H9 (cell line): ENCODE measurements around the gene FHOD1. TPM values are rescaled to one million over a fixed set of nuclear protein-coding genes. Genes with fewer than 3 reads are reported as not detected.

ENCODE experiments used
- DNase-seq: peaks from one replicate; pipeline ENCODE4 v3.0.0-alpha.2; 2017
- H2AFZ ChIP-seq: one replicate; pipeline ENCODE4 v1.6.1; 2013; ENCODE audit warnings: mild to moderate bottlenecking, low read length, control low read depth, moderate library complexity
- H2AK5ac ChIP-seq: 2 replicates; pipeline ENCODE4 v1.6.1; 2013; ENCODE audit warnings: low read length, control low read depth, mixed read lengths; ENCODE audit not compliant: insufficient read length
- H2BK120ac ChIP-seq: one replicate; pipeline ENCODE4 v1.6.1; 2013; ENCODE audit warnings: low read depth, mild to moderate bottlenecking, low read length, control low read depth, inconsistent platforms; ENCODE audit not compliant: poor library complexity, severe bottlenecking
- H2BK12ac ChIP-seq: 2 replicates; pipeline ENCODE4 v1.6.1; 2013; ENCODE audit warnings: low read length, control low read depth, mixed read lengths, low read depth; ENCODE audit not compliant: insufficient read length
- H2BK15ac ChIP-seq: 2 replicates; pipeline ENCODE4 v1.6.1; 2013; ENCODE audit warnings: low read depth, low read length, control low read depth
- H2BK20ac ChIP-seq: one replicate; pipeline ENCODE4 v1.6.1; 2013; ENCODE audit warnings: low read depth, mild to moderate bottlenecking, low read length, control low read depth, inconsistent platforms; ENCODE audit not compliant: poor library complexity, severe bottlenecking
- H2BK5ac ChIP-seq: 2 replicates; pipeline ENCODE4 v1.6.1; 2013; ENCODE audit warnings: low read length, control low read depth, mixed read lengths; ENCODE audit not compliant: insufficient read length
- H3K14ac ChIP-seq: 2 replicates; pipeline ENCODE4 v1.6.1; 2013; ENCODE audit warnings: low read length, control low read depth; ENCODE audit not compliant: insufficient read depth
- H3K18ac ChIP-seq: 2 replicates; pipeline ENCODE4 v1.6.1; 2013; ENCODE audit warnings: low read depth, mild to moderate bottlenecking, mixed read lengths, low read length, control low read depth; ENCODE audit not compliant: insufficient read length
- H3K23ac ChIP-seq: 2 replicates; pipeline ENCODE4 v1.6.1; 2013; ENCODE audit warnings: low read length, control low read depth, mixed read lengths, low read depth; ENCODE audit not compliant: insufficient read length
- H3K23me2 ChIP-seq: 2 replicates; pipeline ENCODE4 v1.6.1; 2013; ENCODE audit warnings: low read depth, mild to moderate bottlenecking, mixed read lengths, low read length, control low read depth; ENCODE audit not compliant: insufficient read length, poor library complexity, severe bottlenecking
- H3K27ac ChIP-seq: 2 replicates; pipeline ENCODE4 v1.5.1; 2013; ENCODE audit warnings: low read length, control low read depth, mixed read lengths, low read depth; ENCODE audit not compliant: insufficient read length
- H3K27me3 ChIP-seq: 2 replicates; pipeline ENCODE4 v1.6.1; 2013; ENCODE audit warnings: low read length, control low read depth, inconsistent platforms; ENCODE audit not compliant: insufficient read depth
- H3K4ac ChIP-seq: 2 replicates; pipeline ENCODE4 v1.6.1; 2013; ENCODE audit warnings: low read depth, mild to moderate bottlenecking, control low read depth, inconsistent platforms, low read length, moderate library complexity
- H3K4me1 ChIP-seq: 2 replicates; pipeline ENCODE4 v1.6.1; 2013; ENCODE audit warnings: low read length, control low read depth, inconsistent platforms; ENCODE audit not compliant: insufficient read depth
- H3K4me2 ChIP-seq: 2 replicates; pipeline ENCODE4 v1.6.1; 2013; ENCODE audit warnings: low read length, control low read depth, mixed read lengths; ENCODE audit not compliant: insufficient read length, insufficient read depth
- H3K56ac ChIP-seq: 2 replicates; pipeline ENCODE4 v1.6.1; 2013; ENCODE audit warnings: low read depth, mild to moderate bottlenecking, mixed read lengths, low read length, control low read depth; ENCODE audit not compliant: insufficient read length
- H3K79me1 ChIP-seq: 2 replicates; pipeline ENCODE4 v1.6.1; 2013; ENCODE audit warnings: low read depth, mild to moderate bottlenecking, moderate library complexity, low read length, control low read depth, inconsistent platforms; ENCODE audit not compliant: insufficient read depth, poor library complexity, severe bottlenecking
- H3K79me2 ChIP-seq: 2 replicates; pipeline ENCODE4 v1.6.1; 2013; ENCODE audit warnings: low read length, control low read depth, inconsistent platforms; ENCODE audit not compliant: insufficient read depth
- H3K9ac ChIP-seq: 2 replicates; pipeline ENCODE4 v1.6.1; 2013; ENCODE audit warnings: low read length, control low read depth, mixed read lengths; ENCODE audit not compliant: insufficient read length; ENCODE audit errors: extremely low read depth
- H3K9me3 ChIP-seq: one replicate; pipeline ENCODE4 v1.6.1; 2013; ENCODE audit warnings: low read depth, low read length, inconsistent platforms; ENCODE audit not compliant: control insufficient read depth
- H3T11ph ChIP-seq: one replicate; pipeline ENCODE4 v1.6.1; 2013; ENCODE audit warnings: mild to moderate bottlenecking, low read length, control low read depth, inconsistent platforms
- H4K20me1 ChIP-seq: one replicate; pipeline ENCODE4 v1.6.1; 2013; ENCODE audit not compliant: control insufficient read depth, insufficient read length, insufficient read depth
- H4K5ac ChIP-seq: 2 replicates; pipeline ENCODE4 v1.6.1; 2013; ENCODE audit warnings: low read depth, mild to moderate bottlenecking, mixed read lengths, low read length, control low read depth; ENCODE audit not compliant: insufficient read length
- H4K8ac ChIP-seq: replicated peaks from 2 replicates; pipeline ENCODE4 v1.6.1; 2013; ENCODE audit warnings: low read length, control low read depth, mixed read lengths, low read depth; ENCODE audit not compliant: insufficient read length
- H4K91ac ChIP-seq: 2 replicates; pipeline ENCODE4 v1.6.1; 2013; ENCODE audit warnings: low read depth, mild to moderate bottlenecking, moderate library complexity, mixed read lengths, low read length, control low read depth; ENCODE audit not compliant: insufficient read length
- H3K27ac Mint-ChIP-seq, 3 experiments: 2 replicates in 2 of 3; 3 replicates in 1 of 3; pipeline ENCODE4 v1.8.0; 2020 to 2021; ENCODE audit warnings: mixed read lengths in 3 of 3, mild to moderate bottlenecking in 1 of 3, moderate library complexity in 1 of 3
- H3K27me3 Mint-ChIP-seq: 2 replicates; pipeline ENCODE4 v1.8.0; 2021; ENCODE audit warnings: low read depth, mild to moderate bottlenecking, moderate library complexity, mixed read lengths
- H3K36me3 Mint-ChIP-seq, 3 experiments: 2 replicates in 2 of 3; 3 replicates in 1 of 3; pipeline ENCODE4 v1.8.0; 2020 to 2021; ENCODE audit warnings: low read depth in 3 of 3, mixed read lengths in 3 of 3; ENCODE audit not compliant: insufficient read depth in 1 of 3
- H3K4me1 Mint-ChIP-seq, 2 experiments: 2 replicates each; pipeline ENCODE4 v1.8.0; 2020; ENCODE audit warnings: mixed read lengths in 2 of 2
- H3K4me3 Mint-ChIP-seq, 2 experiments: 2 replicates in 1 of 2; 3 replicates in 1 of 2; pipeline ENCODE4 v1.8.0; 2020 to 2021; ENCODE audit warnings: mild to moderate bottlenecking in 2 of 2, mixed read lengths in 2 of 2, moderate library complexity in 1 of 2
- H3K9me3 Mint-ChIP-seq, 2 experiments: 2 replicates in 1 of 2; 3 replicates in 1 of 2; pipeline ENCODE4 v1.8.0; 2020; ENCODE audit warnings: mild to moderate bottlenecking in 2 of 2, mixed read lengths in 2 of 2, moderate library complexity in 1 of 2
- CTCF ChIP-seq: fragments of 200-600 bp; sonication (generic); conservative IDR thresholded peaks from 3 replicates; pipeline ENCODE4 v1.8.0; 2021; ENCODE audit warnings: antibody characterized with exemption, mild to moderate bottlenecking
- WGBS: extraction: QIAGEN DNeasy Blood & Tissue Kit; methylation state at CpG from one replicate; pipeline ENCODE4 v1.1.7; 2013; ENCODE audit warnings: missing lambda C conversion rate, low lambda C conversion rate, mixed read lengths; ENCODE audit not compliant: insufficient read length; ENCODE audit errors: extremely low coverage; 5-methylcytosine and 5-hydroxymethylcytosine counted together
- total RNA-seq: library from RNA; stranded (reverse); gene quantifications from 2 replicates; pipeline ENCODE4 v1.2.1, GENCODE V29; 2021

The FHOD1 gene
- total RNA-seq, 1 experiment from 2014 or later: 67.0 TPM

- Histone ChIP-seq H3K27me3 (peaks cover 4% of the 10 kb centered on the region; the same call in 1 of the 2 replicates), H2AK5ac (no peak overlapping the region), H3K4me1 (peaks cover 6% of the 10 kb centered on the region; the same call in 1 of the 2 replicates), H4K5ac (no peak overlapping the region), H3K4ac (no peak overlapping the region), H3K14ac (no peak overlapping the region), H3K27ac (no peak overlapping the region), H2BK5ac (no peak overlapping the region), H3T11ph (no peak overlapping the region), H2BK15ac (no peak overlapping the region), H2BK20ac (no peak overlapping the region), H3K56ac (no peak overlapping the region), H4K91ac (no peak overlapping the region), H3K23me2 (peaks cover 12% of the 10 kb centered on the region), H3K23ac (no peak overlapping the region), H3K79me2 (no peaks in the 10 kb centered on the region), H3K9ac (no peak overlapping the region), H2AFZ (no peak overlapping the region), H3K9me3 (no peaks in the 10 kb centered on the region), H2BK12ac (no peak overlapping the region), H2BK120ac (no peak overlapping the region), H4K8ac (no peak overlapping the region), H3K79me1 (no peaks in the 10 kb centered on the region), H3K18ac (no peak overlapping the region), H4K20me1 (no peaks in the 10 kb centered on the region), H3K4me2 (peak overlapping the region; percentile 72)
- Mint-ChIP-seq H3K4me1 (peaks cover 12 to 17% of the 10 kb centered on the region in 2 experiments), H3K27ac (no peak overlapping the region), H3K4me3 (peak overlapping the region; percentile 63 to 81), H3K27me3 (peaks cover 29% of the 10 kb centered on the region), H3K9me3 (no peaks in the 10 kb centered on the region; a peak in 1 of 5 replicates), H3K36me3 (no peaks in the 10 kb centered on the region)
- DNase-seq: peak; percentile 96
- TF ChIP-seq CTCF: peak; percentile 87
- WGBS: no CpG with 5 or more reads among the region's 43 CpGs
Measured at GRCh38 chr16:67184995-67185650, 62.2 kb downstream of the FHOD1 start.
